Ascending aorta (tissue), 2 donors: ENCODE results near the gene H2AZ2. TPM values are rescaled to one million over a fixed set of nuclear protein-coding genes. Genes with fewer than 3 reads are reported as not detected.

Source experiments
- DNase-seq, 2 donors: peaks; one replicate each; pipeline ENCODE4 v3.0.0-alpha.2; 2019; ENCODE audit warnings: low spot score in 2 of 2
- H3K27ac ChIP-seq, 2 donors: fragments of 200-600 bp; sonication (generic); one replicate each; pipeline ENCODE4 v1.5.1; 2016 to 2017; ENCODE audit warnings: mild to moderate bottlenecking in 1 of 2
- H3K27me3 ChIP-seq: fragments of 200-600 bp; sonication (generic); one replicate; pipeline ENCODE4 v1.5.1; 2017
- H3K36me3 ChIP-seq, 2 donors: fragments of 200-600 bp; sonication (generic); one replicate each; pipeline ENCODE4 v1.5.1; 2016
- H3K4me1 ChIP-seq, 2 donors: fragments of 200-600 bp; sonication (generic); one replicate each; pipeline ENCODE4 v1.5.1; 2016 to 2017; ENCODE audit warnings: mild to moderate bottlenecking in 1 of 2
- H3K4me3 ChIP-seq, 2 donors: fragments of 200-600 bp; sonication (generic); one replicate each; pipeline ENCODE4 v1.5.1; 2016 to 2017; ENCODE audit warnings: mild to moderate bottlenecking in 1 of 2
- H3K9me3 ChIP-seq, 2 donors: fragments of 200-600 bp; sonication (generic); one replicate each; pipeline ENCODE4 v1.5.1; 2016
- CTCF ChIP-seq, 3 experiments: fragments of 200-600 bp in 2 of 3; fragments of 450-650 bp in 1 of 3; sonication (generic) in 2 of 3; IDR thresholded peaks; one replicate each; pipeline ENCODE4 v1.5.1; 2016 to 2019; ENCODE audit warnings: antibody characterized with exemption in 3 of 3, mild to moderate bottlenecking in 1 of 3, moderate library complexity in 1 of 3
- intact Hi-C: fragments of 100-400 bp; cut with DNase I; formaldehyde crosslinking; loops from one replicate; pipeline ENCODE4 v1.15.1; 2023
- total RNA-seq: library from RNA; depleted of rRNA; stranded (reverse); fragments of >200 nt; gene quantifications from one replicate; pipeline ENCODE4 v1.1.0, GENCODE V29; 2016

The H2AZ2 gene
- total RNA-seq, 1 donor from 2014 or later = 128 TPM

- H3K9me3 ChIP-seq = no peaks in the 10 kb centered on the region
- no peaks in the 10 kb centered on the region for H3K36me3 ChIP-seq
- no peak for TF ChIP-seq CTCF (IDR thresholded peaks at IDR 0.05)
- peaks cover 0 to 3% of the 10 kb centered on the region in 2 donors for H3K4me1 ChIP-seq
- no peak overlapping the region for H3K27ac ChIP-seq
- no peak for DNase-seq
- H3K27me3 ChIP-seq = no peaks in the 10 kb centered on the region
- intact Hi-C loops = no loop called here
- no peak overlapping the region for H3K4me3 ChIP-seq
Measured at GRCh38 chr7:44891372-44891771, 43.5 kb upstream of the H2AZ2 start.

GRCh38 chr7:44889086-44889781, 41.3 kb upstream of the H2AZ2 start:
- no peak for TF ChIP-seq CTCF (IDR thresholded peaks at IDR 0.05)
- intact Hi-C loops = loop anchor here (5.0 kb wide), 1 partner anchor 1017 kb away; no protein-coding TSS in a partner anchor

GRCh38 chr7:44887293-44887692, 39.4 kb upstream of the H2AZ2 start:
- Histone ChIP-seq H3K27ac (peak overlapping the region in 1 of 2 donors; percentile 11), H3K9me3 (no peaks in the 10 kb centered on the region), H3K4me3 (no peak overlapping the region), H3K4me1 (peaks cover 11 to 25% of the 10 kb centered on the region in 2 donors), H3K27me3 (no peaks in the 10 kb centered on the region), H3K36me3 (no peaks in the 10 kb centered on the region)
- no peak for TF ChIP-seq CTCF (IDR thresholded peaks at IDR 0.05)
- no peak for DNase-seq
- intact Hi-C loops = loop anchor here (5.0 kb wide), 1 partner anchor 1015 kb away; no protein-coding TSS in a partner anchor

More at GRCh38 chr7:44889086-44889781, 41.3 kb upstream of the H2AZ2 start:
- H3K27me3 ChIP-seq = no peaks in the 10 kb centered on the region
- DNase-seq = no peak
- peaks cover 0 to 8% of the 10 kb centered on the region in 2 donors for H3K4me1 ChIP-seq
- no peaks in the 10 kb centered on the region for H3K9me3 ChIP-seq
- H3K4me3 ChIP-seq = no peak overlapping the region
- no peak overlapping the region for H3K27ac ChIP-seq
- H3K36me3 ChIP-seq = no peaks in the 10 kb centered on the region

GRCh38 chr7:44885394-44886317, 37.8 kb upstream of the H2AZ2 start, which contains the start of gene PURB:
Gene PURB (minus strand): TSS chr7:44885530. CDS start chr7:44885348, 182 bp downstream.
- no peaks in the 10 kb centered on the region for H3K9me3 ChIP-seq
- H3K4me3 ChIP-seq = peak within 1 kb of the TSS; percentile 58 to 97
- H3K27ac ChIP-seq = peak within 1 kb of the TSS; percentile 98 to 99
- DNase-seq = peak; percentile 84 to 97
- no peaks in the 10 kb centered on the region for H3K27me3 ChIP-seq
- no peaks in the 10 kb centered on the region for H3K36me3 ChIP-seq
- no peak for TF ChIP-seq CTCF (IDR thresholded peaks at IDR 0.05)
- H3K4me1 ChIP-seq = peaks cover 13 to 34% of the 10 kb centered on the region in 2 donors
- intact Hi-C loops = loop anchor here (1.0 to 5.0 kb wide), 10 partner anchors 29 to 1013 kb away; partner anchors contain the start of genes CCM2, H2AZ2, NACAD and OGDH

- intact Hi-C loops = loop anchor here (1.0 to 5.0 kb wide), 10 partner anchors 28 to 1013 kb away; partner anchors contain the start of genes CCM2, H2AZ2, NACAD and OGDH
- no peaks in the 10 kb centered on the region for H3K27me3 ChIP-seq
- peak in 1 of 2 donors; percentile 74 for DNase-seq
Measured at GRCh38 chr7:44884621-44885393, 36.9 kb upstream of the H2AZ2 start.

More at GRCh38 chr7:44884621-44885393, 36.9 kb upstream of the H2AZ2 start:
- Histone ChIP-seq H3K36me3 (no peaks in the 10 kb centered on the region), H3K27ac (peak overlapping the region; percentile 98 to 99), H3K4me1 (peaks cover 15 to 38% of the 10 kb centered on the region in 2 donors), H3K4me3 (peak overlapping the region; percentile 58 to 97), H3K9me3 (no peaks in the 10 kb centered on the region)
- no peak for TF ChIP-seq CTCF (IDR thresholded peaks at IDR 0.05)
